HepG2 (cell line): ENCODE results near the gene FAM174C. TPM values are rescaled to one million over a fixed set of nuclear protein-coding genes. Genes with fewer than 3 reads are reported as not detected.
"Not testable (repeated sequence)": the region's sequence is repeated elsewhere in the genome, so short reads cannot be mapped to it uniquely, and the experiment has no call there.

Experiments
- AKAP8 ChIP-seq: sonication (generic); formaldehyde crosslinking; IDR thresholded peaks from 2 replicates; pipeline ENCODE4 v1.5.1; 2020; ENCODE audit warnings: mild to moderate bottlenecking, missing genetic modification reagents
- GABPA ChIP-seq, 2 experiments: IDR thresholded peaks; 2 replicates each; pipeline ENCODE4 v1.6.1; 2011 to 2016; ENCODE audit warnings: low read depth in 2 of 2, low read length in 1 of 2, missing biosample characterization in 1 of 2, missing genetic modification characterization in 1 of 2
- GMEB1 ChIP-seq: sonication (generic); formaldehyde crosslinking; IDR thresholded peaks from 2 replicates; pipeline ENCODE4 v1.5.1; 2020; ENCODE audit warnings: missing genetic modification reagents, mild to moderate bottlenecking, borderline replicate concordance
- HDAC2 ChIP-seq: sonication (generic); formaldehyde crosslinking; IDR thresholded peaks from 2 replicates; pipeline ENCODE4 v1.4.0; 2020; ENCODE audit warnings: missing genetic modification reagents
- HNF4A ChIP-seq: sonication (generic); formaldehyde crosslinking; IDR thresholded peaks from 2 replicates; pipeline ENCODE4 v1.4.0; 2020; ENCODE audit warnings: missing genetic modification reagents
- HOXA3 ChIP-seq: sonication (generic); formaldehyde crosslinking; IDR thresholded peaks from 2 replicates; pipeline ENCODE4 v1.5.0; 2020; ENCODE audit warnings: missing genetic modification reagents
- NFIC ChIP-seq: IDR thresholded peaks from 2 replicates; pipeline ENCODE4 v1.6.1; 2012; ENCODE audit warnings: mild to moderate bottlenecking, low read length, inconsistent platforms
- NFKBIZ ChIP-seq: IDR thresholded peaks from 2 replicates; pipeline ENCODE4 v1.6.1; 2018; ENCODE audit warnings: missing genetic modification reagents, missing compliant biosample characterization
- NONO ChIP-seq, 2 experiments: fragments of 450-650 bp in 1 of 2; sonication (generic) in 1 of 2; formaldehyde crosslinking in 1 of 2; IDR thresholded peaks in 1 of 2; conservative IDR thresholded peaks in 1 of 2; 2 replicates each; pipeline versions ENCODE4 v1.6.1 to v1.8.0; 2017 to 2022; ENCODE audit warnings: mild to moderate bottlenecking in 1 of 2, missing genetic modification reagents in 1 of 2, moderate library complexity in 1 of 2
- PAXIP1 ChIP-seq: sonication (generic); formaldehyde crosslinking; conservative IDR thresholded peaks from 2 replicates; pipeline ENCODE4 v1.4.0; 2020; ENCODE audit warnings: mild to moderate bottlenecking, missing genetic modification reagents, moderate library complexity
- PHF5A ChIP-seq: IDR thresholded peaks from one replicate; pipeline ENCODE4 v1.6.1; 2018; ENCODE audit warnings: low read depth, missing genetic modification reagents; ENCODE audit not compliant: unreplicated experiment
- SALL1 ChIP-seq: sonication (generic); formaldehyde crosslinking; IDR thresholded peaks from 2 replicates; pipeline ENCODE4 v1.8.0; 2022; ENCODE audit warnings: mild to moderate bottlenecking, missing genetic modification reagents
- SMAD1 ChIP-seq: sonication (generic); formaldehyde crosslinking; IDR thresholded peaks from 2 replicates; pipeline ENCODE4 v1.4.0; 2020; ENCODE audit warnings: missing genetic modification reagents, low read depth, mild to moderate bottlenecking, borderline replicate concordance
- THAP11 ChIP-seq: IDR thresholded peaks from 2 replicates; pipeline ENCODE4 v1.6.1; 2016; ENCODE audit warnings: missing biosample characterization, missing genetic modification reagents
- TOPORS ChIP-seq: sonication (generic); formaldehyde crosslinking; IDR thresholded peaks from 2 replicates; pipeline ENCODE4 v1.8.0; 2023; ENCODE audit warnings: mild to moderate bottlenecking, missing genetic modification reagents
- ZNF746 ChIP-seq: sonication (generic); formaldehyde crosslinking; IDR thresholded peaks from 2 replicates; pipeline ENCODE4 v1.8.0; 2022; ENCODE audit warnings: mild to moderate bottlenecking, missing genetic modification reagents
- polyA plus RNA-seq, 8 experiments: library from polyadenylated mRNA; depleted of rRNA in 3 of 8; stranded (reverse) in 7 of 8; unstranded in 1 of 8; fragments of >200 nt; fragmentation: Illumina TruSeq in 4 of 8; extraction: Trizol in 4 of 8; gene quantifications; 2 replicates each; pipeline versions ENCODE4 v1.2.1 to v1.2.3, GENCODE V29; 2011 to 2016; ENCODE audit warnings: low read depth in 4 of 8, missing spikeins in 1 of 8, mixed read lengths in 1 of 8; ENCODE audit not compliant: insufficient read depth in 1 of 8
- total RNA-seq, 5 experiments: library from RNA; depleted of rRNA; stranded (reverse); fragments of >200 nt; fragmentation: Illumina TruSeq; extraction: Trizol; gene quantifications; 2 replicates each; pipeline ENCODE4 v1.2.3, GENCODE V29; 2016; ENCODE audit warnings: low read depth in 1 of 5
- TF ChIP-seq, protein P1 (sequence below): sonication (generic); formaldehyde crosslinking; IDR thresholded peaks from 2 replicates; pipeline ENCODE4 v1.4.0; 2020; ENCODE audit warnings: missing genetic modification reagents

Gene FAM174C
- total and polyA plus RNA-seq, 2 of the 13 experiments (the other 11 are each of a cell fraction or from before 2014, with no cell fraction given) = 19.5 to 31.3 TPM

- TF ChIP-seq GMEB1 (CRISPR knock-in tag) (peak; percentile 19; the same call in 1 of the 2 replicates), TOPORS (CRISPR knock-in tag) (0 out of 2 replicates have a peak, but pooled peaks have one; percentile 27), PAXIP1 (peak; percentile 86), ZNF746 (CRISPR knock-in tag) (peak; percentile 63; the same call in 1 of the 2 replicates), GABPA (CRISPR knock-in tag; IDR thresholded peaks at IDR 0.05; ENCODE audit: low read depth) (peak; percentile 40; the same call in 1 of the 2 replicates), NONO (CRISPR knock-in tag; conservative IDR thresholded peaks at IDR 0.05) (peak; percentile 51; the same call in 1 of the 2 replicates), THAP11 (CRISPR knock-in tag) (peak; percentile 23; the same call in 1 of the 2 replicates), HNF4A (peak; percentile 43), NFIC (peak; percentile 64; the same call in 1 of the 2 replicates), SMAD1 (CRISPR knock-in tag) (0 out of 2 replicates have a peak, but pooled peaks have one; percentile 74), NFKBIZ (CRISPR knock-in tag) (0 out of 2 replicates have a peak, but pooled peaks have one; percentile 11), AKAP8 (CRISPR knock-in tag) (peak; percentile 92; the same call in 1 of the 2 replicates), HDAC2 (CRISPR knock-in tag) (peak; percentile 50; the same call in 1 of the 2 replicates), PHF5A (peak; percentile 14), SALL1 (peak; percentile 58), HOXA3 (peak; percentile 74; the same call in 1 of the 2 replicates)
- not testable (repeated sequence) for TF ChIP-seq GABPA (IDR thresholded peaks at IDR 0.05; ENCODE audit: low read depth, low read length); NONO (IDR thresholded peaks at IDR 0.05)
- TF ChIP-seq, protein P1, sequence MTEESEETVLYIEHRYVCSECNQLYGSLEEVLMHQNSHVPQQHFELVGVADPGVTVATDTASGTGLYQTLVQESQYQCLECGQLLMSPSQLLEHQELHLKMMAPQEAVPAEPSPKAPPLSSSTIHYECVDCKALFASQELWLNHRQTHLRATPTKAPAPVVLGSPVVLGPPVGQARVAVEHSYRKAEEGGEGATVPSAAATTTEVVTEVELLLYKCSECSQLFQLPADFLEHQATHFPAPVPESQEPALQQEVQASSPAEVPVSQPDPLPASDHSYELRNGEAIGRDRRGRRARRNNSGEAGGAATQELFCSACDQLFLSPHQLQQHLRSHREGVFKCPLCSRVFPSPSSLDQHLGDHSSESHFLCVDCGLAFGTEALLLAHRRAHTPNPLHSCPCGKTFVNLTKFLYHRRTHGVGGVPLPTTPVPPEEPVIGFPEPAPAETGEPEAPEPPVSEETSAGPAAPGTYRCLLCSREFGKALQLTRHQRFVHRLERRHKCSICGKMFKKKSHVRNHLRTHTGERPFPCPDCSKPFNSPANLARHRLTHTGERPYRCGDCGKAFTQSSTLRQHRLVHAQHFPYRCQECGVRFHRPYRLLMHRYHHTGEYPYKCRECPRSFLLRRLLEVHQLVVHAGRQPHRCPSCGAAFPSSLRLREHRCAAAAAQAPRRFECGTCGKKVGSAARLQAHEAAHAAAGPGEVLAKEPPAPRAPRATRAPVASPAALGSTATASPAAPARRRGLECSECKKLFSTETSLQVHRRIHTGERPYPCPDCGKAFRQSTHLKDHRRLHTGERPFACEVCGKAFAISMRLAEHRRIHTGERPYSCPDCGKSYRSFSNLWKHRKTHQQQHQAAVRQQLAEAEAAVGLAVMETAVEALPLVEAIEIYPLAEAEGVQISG = peak; percentile 30; the same call in 1 of the 2 replicates
These were observed 28.9 kb upstream of the FAM174C start (continued) for GRCh38 chr19:1246265-1247087.
